Inferior parietal cortex (tissue), 1 donor: Measurements from ENCODE around the gene SLC16A13.
A peak's percentile ranks its signal among the peaks of the same experiment; 100 is the strongest.

Experiments
- DNase-seq: peaks from one replicate; pipeline ENCODE4 v3.0.0-alpha.2; 2016; ENCODE audit errors: extremely low spot score

Gene SLC16A13

DNA sequence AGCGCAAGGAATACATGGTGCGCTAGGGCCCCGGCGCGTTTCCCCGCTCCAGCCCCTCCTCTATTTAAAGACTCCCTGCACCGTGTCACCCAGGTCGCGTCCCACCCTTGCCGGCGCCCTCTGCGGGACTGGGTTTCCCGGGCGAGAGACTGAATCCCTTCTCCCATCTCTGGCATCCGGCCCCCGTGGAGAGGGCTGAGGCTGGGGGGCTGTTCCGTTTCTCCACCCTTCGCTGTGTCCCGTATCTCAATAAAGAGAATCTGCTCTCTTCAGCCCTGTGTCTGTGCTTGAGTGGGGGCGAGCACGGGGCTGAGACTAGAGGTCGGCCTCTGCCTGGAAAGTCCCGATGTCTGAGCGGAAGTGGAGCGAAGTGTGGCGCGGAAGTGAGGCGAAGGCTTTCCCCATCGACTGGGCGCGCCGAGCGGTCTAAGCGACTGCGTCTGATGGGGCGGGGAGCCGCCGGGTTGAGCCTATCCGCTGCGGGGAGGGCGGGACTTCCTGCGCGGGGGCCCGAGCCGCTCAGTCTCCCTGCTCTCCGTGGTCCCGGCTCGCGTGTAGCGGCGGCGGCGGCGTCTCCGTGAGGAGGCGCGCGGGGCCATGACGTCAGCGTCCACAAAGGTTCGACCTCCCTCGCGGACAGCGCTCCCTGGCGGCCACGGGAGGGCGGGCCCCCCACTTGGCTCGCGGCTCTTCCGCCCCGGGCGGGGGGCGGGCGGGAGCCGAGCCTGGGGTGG is 21.4 kb upstream of the SLC16A13 start:
- peak; percentile 94 for DNase-seq

DNA sequence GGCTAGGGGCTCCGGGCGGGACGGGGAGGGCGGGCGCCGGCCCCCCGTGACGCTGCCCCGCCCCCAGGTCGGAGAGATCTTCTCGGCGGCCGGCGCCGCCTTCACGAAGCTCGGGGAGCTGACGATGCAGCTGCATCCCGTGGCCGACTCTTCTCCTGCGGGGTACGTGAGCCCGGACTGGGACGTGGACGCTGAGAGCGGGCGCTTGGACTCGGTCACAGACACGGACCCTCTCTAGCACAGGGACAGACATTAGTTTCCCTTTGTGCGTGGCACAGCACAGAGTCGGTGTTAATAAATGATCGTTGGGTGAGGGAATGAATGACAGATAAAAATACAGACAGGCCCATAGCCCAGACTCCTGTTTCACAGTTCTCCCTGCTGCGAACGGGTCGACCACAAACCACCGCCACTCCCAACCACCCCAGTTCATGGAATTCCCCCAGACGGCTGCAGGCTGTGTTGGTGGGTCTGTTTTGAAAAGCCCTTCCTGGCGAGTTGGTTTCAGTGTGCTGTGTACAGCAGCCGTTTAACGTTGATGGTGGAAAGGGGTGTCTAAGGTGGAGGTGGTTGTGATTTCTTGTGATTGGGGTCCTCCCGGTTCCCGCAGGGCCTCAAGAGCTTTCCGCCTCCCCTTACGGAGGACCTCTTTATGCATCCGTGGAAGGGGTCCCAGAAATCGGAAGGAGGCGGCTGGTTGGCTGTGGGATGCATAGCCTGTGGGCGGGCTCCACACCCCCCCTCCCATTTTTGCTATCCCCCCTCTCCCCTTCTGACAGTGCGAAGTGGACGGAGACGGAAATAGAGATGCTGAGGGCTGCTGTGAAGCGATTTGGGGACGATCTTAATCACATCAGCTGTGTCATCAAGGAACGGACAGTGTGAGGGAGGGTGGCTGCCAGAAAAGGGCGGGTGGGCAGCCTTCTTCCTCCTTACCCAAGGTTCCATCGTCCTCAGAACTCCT is 20.5 kb upstream of the SLC16A13 start:
- DNase-seq: peak; percentile 44

- DNase-seq: no peak
Observed at GRCh38 chr17:7016418-7016817, 19.4 kb upstream of the SLC16A13 start.

GRCh38 chr17:7016886-7017826 is 18.7 kb upstream of the SLC16A13 start:
- DNase-seq: no peak

- DNase-seq: no peak
Observed at GRCh38 chr17:7017827-7018200, 18.0 kb upstream of the SLC16A13 start.

DNA sequence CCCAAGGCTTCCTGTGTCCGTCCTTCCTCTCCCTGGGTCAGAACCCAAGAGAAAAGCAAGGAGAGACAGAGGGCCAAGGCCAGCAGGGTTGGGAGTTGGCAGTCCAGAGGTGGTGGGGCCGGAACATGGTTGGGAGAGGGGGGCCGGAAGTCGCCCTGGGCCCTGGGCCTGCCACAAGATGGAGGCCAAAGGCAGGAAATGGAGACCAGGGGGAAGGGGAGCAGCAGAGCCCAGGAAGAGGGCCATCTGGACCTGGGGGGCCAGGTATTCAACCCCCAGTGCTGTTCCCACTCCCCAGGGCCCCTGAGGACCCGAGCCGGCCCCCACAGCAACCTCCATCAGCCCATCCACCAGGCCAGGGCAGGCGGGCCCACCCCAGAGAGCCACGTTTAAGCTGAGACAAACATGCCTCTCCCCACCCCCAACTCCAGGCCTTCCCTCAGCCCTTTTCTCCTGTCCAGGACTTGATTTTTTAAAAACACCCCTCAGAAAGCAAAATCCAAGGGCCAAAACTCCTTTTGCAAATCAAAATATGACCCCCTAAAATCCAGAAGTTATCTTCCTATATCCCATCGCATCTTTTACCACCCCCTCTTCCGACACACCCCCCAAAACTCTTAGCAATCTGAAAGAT is 17.4 kb upstream of the SLC16A13 start:
- no peak for DNase-seq

GRCh38 chr17:7019367-7019766 is 16.4 kb upstream of the SLC16A13 start:
- no peak for DNase-seq

GRCh38 chr17:7019839-7020519 is 15.8 kb upstream of the SLC16A13 start:
- no peak for DNase-seq

GRCh38 chr17:7020894-7021664 is 14.7 kb upstream of the SLC16A13 start:
- no peak for DNase-seq

DNA sequence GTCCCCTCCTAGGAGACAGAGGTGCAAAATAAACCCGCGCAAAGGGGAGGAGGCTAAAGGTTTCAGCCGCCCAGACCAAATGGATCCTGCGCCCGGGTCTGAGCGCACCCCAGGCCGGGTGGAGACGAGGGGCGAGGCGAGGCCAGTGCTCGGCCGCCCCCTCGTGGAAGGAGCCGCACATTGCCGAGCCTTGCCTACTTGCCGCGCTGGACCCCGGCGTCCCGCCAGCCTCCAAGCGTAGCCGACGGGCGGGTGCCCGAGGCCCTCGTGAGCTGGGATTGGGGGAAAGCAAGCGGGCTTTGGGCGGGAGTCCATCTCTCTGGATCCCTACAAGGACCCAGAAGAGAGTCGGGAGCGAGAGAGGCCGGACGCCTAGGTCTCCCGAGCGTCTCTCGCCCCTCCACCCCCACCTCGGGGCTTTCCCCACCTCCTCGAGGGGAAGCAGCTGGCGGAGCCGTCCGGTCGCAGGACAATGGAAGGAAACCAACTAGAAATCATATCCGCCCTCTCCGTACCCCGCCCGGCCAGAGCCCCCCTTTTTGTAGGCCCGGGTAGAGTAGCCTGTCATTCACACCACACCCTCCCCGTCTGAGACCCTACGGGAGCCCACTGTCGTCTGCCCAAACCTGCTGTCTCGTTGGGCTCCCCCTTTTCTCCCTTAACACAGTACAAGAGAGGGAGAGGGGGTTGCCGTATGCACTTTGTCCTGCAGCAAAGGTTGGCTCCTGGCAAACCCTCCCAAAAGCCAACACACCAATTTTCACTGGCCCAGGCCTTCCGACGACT is 13.6 kb upstream of the SLC16A13 start:
- peak; percentile 69 for DNase-seq

DNA sequence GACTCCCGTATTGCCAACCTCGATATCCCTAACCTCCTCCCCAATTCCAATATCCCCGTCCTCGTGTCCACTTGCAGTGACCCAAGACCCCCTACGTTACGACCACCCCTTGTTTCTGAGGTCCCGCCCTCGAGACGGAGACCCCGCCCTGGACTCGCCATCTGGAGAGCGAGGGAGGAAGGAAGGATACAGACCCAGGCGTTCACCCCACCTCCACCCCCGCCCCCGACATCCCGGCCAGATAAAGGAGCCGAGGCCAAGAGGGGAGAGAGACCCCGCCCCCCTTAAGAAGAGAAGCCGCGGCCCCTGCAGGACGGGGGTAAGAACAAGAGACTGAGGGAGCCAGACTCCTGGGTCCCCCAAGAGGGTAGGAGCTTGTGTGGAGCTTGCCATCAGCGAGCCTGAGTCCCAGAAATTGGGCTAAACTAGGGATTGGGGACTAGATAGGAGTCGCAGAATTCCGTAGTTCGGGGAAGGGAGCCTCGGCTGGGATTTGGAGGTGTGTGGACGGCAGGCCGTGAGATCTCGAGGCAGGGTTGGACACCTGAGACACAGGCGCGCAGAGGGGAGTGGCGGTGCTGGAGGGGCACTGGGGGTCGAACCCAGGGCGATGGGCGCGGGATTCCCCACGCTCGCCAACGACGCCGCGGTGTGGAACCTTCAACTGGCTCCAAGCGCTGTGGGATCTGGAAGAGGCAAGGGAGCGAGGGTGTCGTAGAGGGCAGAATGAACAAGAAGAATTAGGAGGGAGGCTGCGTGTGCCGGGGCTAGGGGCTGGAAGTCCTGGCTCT is 12.8 kb upstream of the SLC16A13 start, which contains the start of gene BCL6B:
BCL6B (plus strand) TSS at position 270 of the 791 bp plus-strand sequence. CDS start 622 bp downstream, outside the sequence.
- no peak for DNase-seq

DNA sequence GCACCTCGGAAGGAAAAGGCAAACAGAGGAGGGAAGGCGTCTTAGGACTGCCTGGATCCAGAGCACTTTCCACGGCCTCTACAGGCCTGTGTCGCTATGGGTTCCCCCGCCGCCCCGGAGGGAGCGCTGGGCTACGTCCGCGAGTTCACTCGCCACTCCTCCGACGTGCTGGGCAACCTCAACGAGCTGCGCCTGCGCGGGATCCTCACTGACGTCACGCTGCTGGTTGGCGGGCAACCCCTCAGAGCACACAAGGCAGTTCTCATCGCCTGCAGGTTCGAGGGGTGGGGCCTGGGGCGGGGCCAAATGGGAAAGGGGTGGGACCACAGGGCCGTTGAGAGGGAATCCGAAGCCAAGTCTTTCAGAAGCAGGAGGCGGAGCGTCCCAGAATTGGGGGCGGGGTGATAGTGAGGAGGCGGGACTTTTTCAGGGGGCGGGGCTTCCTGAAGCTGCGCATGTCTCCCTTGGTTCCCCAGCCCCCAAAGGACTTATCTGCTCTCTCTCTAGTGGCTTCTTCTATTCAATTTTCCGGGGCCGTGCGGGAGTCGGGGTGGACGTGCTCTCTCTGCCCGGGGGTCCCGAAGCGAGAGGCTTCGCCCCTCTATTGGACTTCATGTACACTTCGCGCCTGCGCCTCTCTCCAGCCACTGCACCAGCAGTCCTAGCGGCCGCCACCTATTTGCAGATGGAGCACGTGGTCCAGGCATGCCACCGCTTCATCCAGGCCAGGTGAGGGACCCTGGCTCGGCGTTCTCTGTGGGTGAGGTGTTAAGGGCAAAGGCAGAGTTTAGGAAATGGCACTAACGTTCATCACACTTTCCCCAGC is 12.0 kb upstream of the SLC16A13 start:
- DNase-seq: peak; percentile 50

DNA sequence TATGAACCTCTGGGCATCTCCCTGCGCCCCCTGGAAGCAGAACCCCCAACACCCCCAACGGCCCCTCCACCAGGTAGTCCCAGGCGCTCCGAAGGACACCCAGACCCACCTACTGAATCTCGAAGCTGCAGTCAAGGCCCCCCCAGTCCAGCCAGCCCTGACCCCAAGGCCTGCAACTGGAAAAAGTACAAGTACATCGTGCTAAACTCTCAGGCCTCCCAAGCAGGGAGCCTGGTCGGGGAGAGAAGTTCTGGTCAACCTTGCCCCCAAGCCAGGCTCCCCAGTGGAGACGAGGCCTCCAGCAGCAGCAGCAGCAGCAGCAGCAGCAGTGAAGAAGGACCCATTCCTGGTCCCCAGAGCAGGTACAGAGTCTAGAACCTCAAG is 11.4 kb upstream of the SLC16A13 start:
- no peak for DNase-seq

DNA sequence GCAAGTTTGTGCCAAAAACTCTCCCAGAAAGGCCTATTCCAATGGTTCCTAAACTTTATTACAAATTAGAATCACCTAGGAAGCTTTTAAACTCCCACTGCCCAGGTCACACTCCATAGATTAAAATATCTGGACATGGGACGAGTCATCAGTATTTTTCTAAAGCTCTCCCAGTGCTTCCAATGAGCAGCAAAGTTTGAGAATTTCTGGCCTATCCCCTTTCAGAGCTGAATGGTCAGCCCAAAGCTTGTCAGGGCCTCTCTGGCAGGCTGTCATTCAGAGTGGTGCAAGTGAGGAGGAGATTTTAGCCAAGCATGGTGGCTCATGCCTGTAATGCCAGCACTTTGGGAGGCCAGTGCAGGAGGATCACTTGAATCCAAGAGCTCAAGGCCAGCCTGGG is 10.6 kb upstream of the SLC16A13 start:
- no peak for DNase-seq

GRCh38 chr17:7026471-7027115 is 9.2 kb upstream of the SLC16A13 start:
- DNase-seq: no peak

DNA sequence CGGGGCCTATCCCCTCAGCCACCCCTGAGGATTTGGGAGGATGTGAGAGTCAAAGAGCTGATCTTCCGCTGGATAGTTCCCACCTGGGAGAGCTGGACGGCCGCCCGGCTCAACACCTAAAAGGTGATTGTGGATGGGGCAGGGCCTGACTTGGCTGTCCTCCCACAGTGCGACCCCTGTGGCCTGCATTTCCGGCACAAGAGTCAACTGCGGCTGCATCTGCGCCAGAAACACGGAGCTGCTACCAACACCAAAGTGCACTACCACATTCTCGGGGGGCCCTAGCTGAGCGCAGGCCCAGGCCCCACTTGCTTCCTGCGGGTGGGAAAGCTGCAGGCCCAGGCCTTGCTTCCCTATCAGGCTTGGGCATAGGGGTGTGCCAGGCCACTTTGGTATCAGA is 8.5 kb upstream of the SLC16A13 start:
- DNase-seq: no peak

DNA sequence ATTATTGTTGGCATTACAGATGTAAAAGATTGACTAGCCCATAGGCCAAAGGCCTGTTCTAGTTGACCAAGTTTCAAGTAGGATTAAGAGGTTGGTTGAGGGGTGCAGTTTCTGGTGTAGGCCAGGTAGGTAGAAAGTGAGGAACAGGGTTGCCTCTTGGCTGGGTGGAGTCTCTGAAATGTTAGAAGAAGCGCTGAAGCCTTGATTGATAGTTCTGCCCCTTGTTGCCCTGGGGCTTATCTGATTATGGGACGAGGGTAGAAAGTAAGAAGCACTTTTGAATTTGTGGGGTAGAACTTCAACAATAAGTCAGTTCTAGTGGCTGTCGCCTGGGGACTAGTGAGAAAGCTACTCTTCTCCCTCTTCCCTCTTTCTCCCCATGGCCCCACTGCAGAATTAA is 6.7 kb upstream of the SLC16A13 start:
- DNase-seq: no peak
